Fibroblast of mammary gland (primary cell): ENCODE data around the gene ARFGEF3.

Source experiments
- DNase-seq: peaks from one replicate; pipeline ENCODE4 v3.0.0-alpha.2; 2010; ENCODE audit warnings: low read depth
- H3K4me3 ChIP-seq: 2 replicates; pipeline ENCODE4 v1.5.1; 2011; ENCODE audit warnings: low read depth, mild to moderate bottlenecking, low read length, moderate library complexity; ENCODE audit not compliant: control insufficient read depth
- TF ChIP-seq, protein P1 (sequence below): conservative IDR thresholded peaks from 2 replicates; pipeline ENCODE4 v1.5.1; 2011; ENCODE audit warnings: low read depth, low read length, inconsistent platforms; ENCODE audit not compliant: control insufficient read depth, insufficient read depth

ARFGEF3 gene

DNA sequence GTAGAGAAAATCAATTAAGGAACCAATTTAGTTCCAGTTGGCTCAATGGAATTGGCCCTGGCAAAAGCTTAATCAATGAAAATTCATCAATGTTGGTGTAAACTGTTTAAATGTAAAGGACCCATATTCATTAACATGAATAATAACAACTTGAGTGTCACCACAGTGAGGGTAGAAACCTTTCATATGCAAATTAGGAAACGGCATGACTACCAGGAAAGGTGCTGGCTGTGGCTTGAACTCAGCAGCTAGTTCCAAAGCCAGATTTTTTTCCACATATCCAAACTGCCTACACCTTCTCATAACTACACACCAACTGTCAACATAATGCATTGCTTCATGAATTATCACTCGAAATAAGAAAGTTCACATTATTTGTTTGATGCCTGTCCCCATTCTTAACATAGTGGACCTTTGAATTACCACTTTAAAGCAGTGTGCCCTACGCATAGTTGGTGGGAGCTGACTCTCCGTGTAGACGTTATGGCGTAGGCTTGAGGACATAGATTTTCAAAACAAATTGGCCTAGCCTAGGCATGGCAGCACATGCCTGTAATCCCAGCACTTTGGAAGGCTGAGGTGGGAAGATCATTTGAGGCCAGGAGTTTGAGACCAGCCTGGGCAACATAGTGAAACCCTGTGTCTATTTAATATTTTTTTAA lies 36.8 kb downstream of the ARFGEF3 start:
- TF ChIP-seq, protein P1, sequence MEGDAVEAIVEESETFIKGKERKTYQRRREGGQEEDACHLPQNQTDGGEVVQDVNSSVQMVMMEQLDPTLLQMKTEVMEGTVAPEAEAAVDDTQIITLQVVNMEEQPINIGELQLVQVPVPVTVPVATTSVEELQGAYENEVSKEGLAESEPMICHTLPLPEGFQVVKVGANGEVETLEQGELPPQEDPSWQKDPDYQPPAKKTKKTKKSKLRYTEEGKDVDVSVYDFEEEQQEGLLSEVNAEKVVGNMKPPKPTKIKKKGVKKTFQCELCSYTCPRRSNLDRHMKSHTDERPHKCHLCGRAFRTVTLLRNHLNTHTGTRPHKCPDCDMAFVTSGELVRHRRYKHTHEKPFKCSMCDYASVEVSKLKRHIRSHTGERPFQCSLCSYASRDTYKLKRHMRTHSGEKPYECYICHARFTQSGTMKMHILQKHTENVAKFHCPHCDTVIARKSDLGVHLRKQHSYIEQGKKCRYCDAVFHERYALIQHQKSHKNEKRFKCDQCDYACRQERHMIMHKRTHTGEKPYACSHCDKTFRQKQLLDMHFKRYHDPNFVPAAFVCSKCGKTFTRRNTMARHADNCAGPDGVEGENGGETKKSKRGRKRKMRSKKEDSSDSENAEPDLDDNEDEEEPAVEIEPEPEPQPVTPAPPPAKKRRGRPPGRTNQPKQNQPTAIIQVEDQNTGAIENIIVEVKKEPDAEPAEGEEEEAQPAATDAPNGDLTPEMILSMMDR: no peak
- DNase-seq: no peak
- no peak overlapping the region for H3K4me3 ChIP-seq

DNA sequence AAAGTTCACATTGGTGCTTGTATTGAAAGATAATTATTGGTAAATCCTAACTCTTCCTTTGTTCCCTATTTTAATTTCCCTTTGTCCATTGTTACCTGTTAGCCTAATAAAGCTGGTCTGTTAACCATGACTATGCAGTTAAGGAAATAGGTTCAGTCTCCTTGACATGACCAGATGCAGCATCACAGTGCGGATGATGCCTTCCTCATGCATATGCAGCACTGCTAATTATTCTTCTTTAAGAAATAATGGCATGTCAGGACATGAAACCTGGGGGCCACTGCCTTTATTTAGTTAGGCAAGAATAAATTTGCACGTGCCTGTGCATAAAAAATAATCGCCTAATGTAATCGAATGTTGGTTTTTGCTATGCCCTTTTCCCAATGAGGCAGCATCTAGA lies 40.1 kb downstream of the ARFGEF3 start:
- TF ChIP-seq, protein P1: no peak
- no peak overlapping the region for H3K4me3 ChIP-seq
- no peak for DNase-seq

GRCh38 chr6:138203315-138203714 lies 41.6 kb downstream of the ARFGEF3 start:
- TF ChIP-seq, protein P1: no peak
- no peak for DNase-seq
- no peak overlapping the region for H3K4me3 ChIP-seq

DNA sequence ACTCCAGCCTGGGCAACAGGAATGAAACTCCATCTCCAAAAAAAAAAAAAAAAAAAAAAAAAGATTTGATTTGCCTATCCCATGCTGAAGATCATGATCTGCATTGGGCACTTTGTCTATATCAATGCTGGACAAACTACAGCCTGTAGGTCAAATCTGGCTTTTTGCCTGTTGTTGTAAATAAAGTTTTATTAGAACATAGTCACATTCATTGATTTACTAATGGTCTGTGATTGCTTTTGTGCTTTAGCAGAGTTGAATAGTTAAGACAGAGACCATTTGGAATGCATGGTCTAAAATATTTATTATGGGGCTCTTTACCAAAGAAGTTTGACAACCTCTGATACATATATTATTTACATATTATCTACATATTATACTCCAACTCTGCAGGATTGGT lies 42.6 kb downstream of the ARFGEF3 start:
- TF ChIP-seq, protein P1: no peak
- H3K4me3 ChIP-seq: no peak overlapping the region
- no peak for DNase-seq

DNA sequence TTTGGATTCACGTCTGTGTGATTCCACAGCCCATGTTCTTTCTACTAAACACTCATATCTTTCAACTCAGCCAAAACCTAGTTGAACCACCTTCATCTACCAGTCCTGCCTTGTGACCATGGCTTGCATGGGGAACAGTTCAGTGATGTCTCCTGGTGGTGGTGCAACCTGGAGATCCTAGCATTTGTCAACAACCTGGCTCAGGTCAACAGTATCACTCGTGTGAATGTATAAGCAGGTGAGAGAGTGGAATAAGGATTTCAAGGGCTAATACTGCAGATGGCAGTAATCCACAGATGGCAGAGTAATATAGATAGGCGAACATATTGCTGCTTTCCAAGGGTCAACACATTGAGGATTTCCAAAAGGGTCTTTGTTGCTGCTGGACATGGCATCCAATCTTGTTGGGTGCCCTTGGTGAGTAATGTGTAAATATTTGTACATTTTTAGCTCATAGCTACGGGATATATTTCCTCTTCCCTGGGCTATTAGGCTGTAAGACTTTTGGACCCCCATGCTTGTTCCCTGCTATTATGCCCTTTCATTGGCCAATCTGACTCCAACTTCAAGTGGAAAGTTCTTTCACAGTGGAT lies 43.1 kb downstream of the ARFGEF3 start:
- TF ChIP-seq, protein P1: no peak
- H3K4me3 ChIP-seq: no peak overlapping the region
- no peak for DNase-seq

DNA sequence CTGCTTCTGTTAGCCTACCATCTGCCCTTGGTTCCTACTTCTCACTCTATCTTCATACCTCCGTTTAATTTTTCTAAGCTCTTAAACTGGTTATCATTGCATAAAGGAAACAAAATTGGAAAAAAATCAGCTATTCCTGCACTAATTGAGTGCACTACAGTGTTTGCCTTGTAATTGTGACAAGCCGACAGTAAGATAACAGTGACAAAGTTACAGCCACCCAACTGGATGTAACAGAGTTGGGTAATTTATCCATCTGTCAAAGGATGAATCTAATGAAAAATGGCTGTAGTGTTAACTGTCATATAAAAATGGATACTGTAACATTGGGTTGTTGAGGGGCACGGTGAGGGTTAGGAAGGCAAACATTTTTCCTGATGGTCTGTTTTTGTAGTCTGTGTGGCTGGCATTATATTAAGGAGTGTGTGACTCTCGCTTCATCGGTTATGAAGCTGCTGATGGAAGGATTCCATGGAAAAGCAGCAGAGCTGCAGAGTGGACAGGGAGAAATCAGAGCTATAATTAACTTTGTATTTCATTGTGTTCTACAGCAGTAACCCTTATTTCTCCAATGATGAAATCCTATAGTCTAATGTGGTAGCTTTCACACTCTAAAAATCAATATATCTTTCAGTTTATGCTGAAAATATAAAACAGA lies 43.8 kb downstream of the ARFGEF3 start:
- no peak overlapping the region for H3K4me3 ChIP-seq
- TF ChIP-seq, protein P1: no peak
- DNase-seq: no peak
